HG03064 (cell line): ENCODE results near the gene ISCA1.

Experiments
- ATAC-seq: cut with Tn5 transposase; IDR thresholded peaks from one replicate; pipeline ENCODE4 v1.9.1; 2021; ENCODE audit warnings: low read depth; ENCODE audit not compliant: unreplicated experiment

ISCA1 gene

GRCh38 chr9:86286278-86286677 is 3.9 kb upstream of the ISCA1 start:
- no peak for ATAC-seq

- no peak for ATAC-seq
Observed at GRCh38 chr9:86285261-86285660, 2.9 kb upstream of the ISCA1 start.

- peak; percentile 8 for ATAC-seq
Observed at GRCh38 chr9:86282979-86283535, 719 bp upstream of the ISCA1 start.

- ATAC-seq, result peak; percentile 31
Observed at GRCh38 chr9:86281593-86282076, 703 bp downstream of the ISCA1 start.

- no peak for ATAC-seq
Observed at GRCh38 chr9:86280580-86280979, 1.8 kb downstream of the ISCA1 start.

- no peak for ATAC-seq
Observed at GRCh38 chr9:86279839-86280238, 2.5 kb downstream of the ISCA1 start.

GRCh38 chr9:86277072-86277471 is 5.3 kb downstream of the ISCA1 start:
- ATAC-seq, result no peak

GRCh38 chr9:86275962-86276361 is 6.4 kb downstream of the ISCA1 start:
- ATAC-seq, result no peak

- ATAC-seq, result no peak
Observed at GRCh38 chr9:86274821-86275643, 7.3 kb downstream of the ISCA1 start.

- ATAC-seq, result no peak
Observed at GRCh38 chr9:86272221-86272620, 10.1 kb downstream of the ISCA1 start.

- ATAC-seq, result no peak
Observed at GRCh38 chr9:86263876-86264275, 18.5 kb downstream of the ISCA1 start.

GRCh38 chr9:86262492-86262891 is 19.8 kb downstream of the ISCA1 start:
- no peak for ATAC-seq

- no peak for ATAC-seq
Observed at GRCh38 chr9:86259557-86259956, 22.8 kb downstream of the ISCA1 start, which contains the start of gene C9orf153. TSS of gene C9orf153 (minus strand) at chr9:86259657. CDS start at chr9:86229603, 30,054 bp downstream.

- no peak for ATAC-seq
Observed at GRCh38 chr9:86257391-86257790, 24.9 kb downstream of the ISCA1 start.

GRCh38 chr9:86256653-86257052 is 25.7 kb downstream of the ISCA1 start:
- no peak for ATAC-seq

- no peak for ATAC-seq
Observed at GRCh38 chr9:86253577-86253976, 28.8 kb downstream of the ISCA1 start.

- no peak for ATAC-seq
Observed at GRCh38 chr9:86252870-86253269, 29.5 kb downstream of the ISCA1 start.

- no peak for ATAC-seq
Observed at GRCh38 chr9:86250123-86250522, 32.2 kb downstream of the ISCA1 start.

GRCh38 chr9:86248746-86249145 is 33.6 kb downstream of the ISCA1 start:
- no peak for ATAC-seq

- peak; percentile 93 for ATAC-seq
Observed at GRCh38 chr9:86246752-86247161, 35.6 kb downstream of the ISCA1 start.

GRCh38 chr9:86242071-86242470 is 40.3 kb downstream of the ISCA1 start:
- no peak for ATAC-seq

GRCh38 chr9:86241216-86241615 is 41.1 kb downstream of the ISCA1 start:
- no peak for ATAC-seq
